ENCODE measurements around the gene RGS9.
"Not testable (repeated sequence)": the region's sequence is repeated elsewhere in the genome, so short reads cannot be mapped to it uniquely, and the experiment has no call there.

RGS9 gene

DNA sequence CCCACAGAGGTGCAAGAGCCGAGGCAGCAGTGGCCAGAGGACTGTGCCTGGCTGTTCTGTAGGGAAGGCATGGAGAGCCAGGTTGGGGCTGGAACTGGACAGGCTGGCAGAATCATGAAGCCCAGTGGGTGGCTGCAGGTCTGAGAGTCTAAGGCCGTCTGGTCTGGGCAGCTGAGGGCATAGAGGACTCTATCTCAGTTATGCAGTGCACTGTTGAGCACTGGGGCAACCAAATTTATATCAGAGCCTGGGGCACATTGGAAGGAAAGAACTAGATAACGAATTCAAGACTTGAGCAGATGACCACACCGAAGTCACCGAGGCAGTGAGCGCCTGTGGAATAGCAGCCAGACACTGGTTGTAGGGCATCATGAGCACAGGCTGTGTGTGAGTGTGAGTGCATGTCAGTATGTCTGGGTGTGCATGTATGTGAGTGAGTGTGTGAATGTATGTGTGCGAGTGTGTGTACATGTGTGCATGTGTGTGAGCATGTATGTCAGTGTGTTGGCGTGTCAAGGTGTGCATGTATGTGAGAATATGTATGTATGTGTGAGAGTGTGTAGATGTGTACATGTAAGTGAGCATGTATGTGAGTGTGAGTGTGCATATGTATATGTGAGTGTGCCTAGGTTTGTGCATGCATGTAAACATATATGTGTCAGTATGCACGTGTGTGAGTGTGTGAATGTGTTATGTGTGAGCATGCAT is 37.0 kb downstream of the RGS9 start:
- Mint-ChIP-seq H3K4me3 (no peak overlapping the region), H3K9me3 (no peaks in the 10 kb centered on the region), H3K27me3 (peaks cover 13% of the 10 kb centered on the region), H3K4me1 (ENCODE audit: low read depth) (peaks cover 8% of the 10 kb centered on the region), H3K27ac (no peak overlapping the region), H3K36me3 (ENCODE audit: low read depth) (no peaks in the 10 kb centered on the region)
- intact Hi-C loops (cut with micrococcal nuclease) = no loop called here

DNA sequence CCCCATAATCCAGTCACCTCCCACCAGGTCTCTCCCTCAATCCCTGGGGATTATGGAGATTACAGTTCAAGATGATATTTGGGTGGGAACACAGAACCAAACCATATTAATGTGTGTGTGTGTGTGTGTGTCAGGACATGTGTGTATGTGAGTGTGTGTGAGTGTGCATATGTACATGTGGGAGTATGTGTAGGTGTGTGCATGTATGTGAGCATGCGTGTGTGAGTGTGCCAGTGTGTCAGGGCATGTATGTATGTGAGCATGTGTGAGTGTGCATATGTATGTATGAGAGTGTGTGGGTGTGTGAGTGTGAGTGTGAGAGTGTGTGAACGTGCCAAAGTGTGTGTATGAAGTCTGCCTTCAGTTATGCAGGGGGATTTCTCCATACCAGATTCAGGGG is 37.8 kb downstream of the RGS9 start:
- no peak overlapping the region for H3K4me3 Mint-ChIP-seq
- H3K9me3 Mint-ChIP-seq = no peaks in the 10 kb centered on the region
- H3K27ac Mint-ChIP-seq = no peak overlapping the region
- intact Hi-C loops (cut with micrococcal nuclease) = no loop called here
- peaks cover 12% of the 10 kb centered on the region for H3K27me3 Mint-ChIP-seq
- no peaks in the 10 kb centered on the region for H3K36me3 Mint-ChIP-seq (ENCODE audit: low read depth)
- peaks cover 8% of the 10 kb centered on the region for H3K4me1 Mint-ChIP-seq (ENCODE audit: low read depth)

DNA sequence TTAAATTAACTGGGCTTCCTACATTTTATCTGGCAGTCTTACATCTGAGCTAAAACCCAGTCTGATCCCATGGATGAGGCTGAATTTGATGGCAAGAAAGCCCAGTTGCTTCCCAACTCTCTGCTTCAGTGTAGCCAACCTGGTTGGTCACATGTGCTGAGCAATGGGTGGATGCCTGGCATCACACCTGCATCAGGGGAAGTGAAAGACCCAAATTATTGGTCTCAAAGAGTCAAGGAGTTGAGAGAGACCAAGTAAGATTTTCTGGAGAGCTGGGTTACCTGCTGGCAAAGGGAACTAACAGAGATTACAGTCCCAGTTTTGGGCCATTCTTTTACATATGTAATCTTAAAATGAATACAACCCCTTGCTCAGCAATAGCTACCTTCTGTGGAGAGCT is 38.8 kb downstream of the RGS9 start:
- H3K9me3 Mint-ChIP-seq = no peaks in the 10 kb centered on the region
- H3K4me3 Mint-ChIP-seq = no peak overlapping the region
- intact Hi-C loops (cut with micrococcal nuclease) = no loop called here
- H3K27me3 Mint-ChIP-seq = peaks cover 11% of the 10 kb centered on the region
- H3K36me3 Mint-ChIP-seq (ENCODE audit: low read depth) = no peaks in the 10 kb centered on the region
- H3K4me1 Mint-ChIP-seq (ENCODE audit: low read depth) = peaks cover 8% of the 10 kb centered on the region
- H3K27ac Mint-ChIP-seq = no peak overlapping the region

DNA sequence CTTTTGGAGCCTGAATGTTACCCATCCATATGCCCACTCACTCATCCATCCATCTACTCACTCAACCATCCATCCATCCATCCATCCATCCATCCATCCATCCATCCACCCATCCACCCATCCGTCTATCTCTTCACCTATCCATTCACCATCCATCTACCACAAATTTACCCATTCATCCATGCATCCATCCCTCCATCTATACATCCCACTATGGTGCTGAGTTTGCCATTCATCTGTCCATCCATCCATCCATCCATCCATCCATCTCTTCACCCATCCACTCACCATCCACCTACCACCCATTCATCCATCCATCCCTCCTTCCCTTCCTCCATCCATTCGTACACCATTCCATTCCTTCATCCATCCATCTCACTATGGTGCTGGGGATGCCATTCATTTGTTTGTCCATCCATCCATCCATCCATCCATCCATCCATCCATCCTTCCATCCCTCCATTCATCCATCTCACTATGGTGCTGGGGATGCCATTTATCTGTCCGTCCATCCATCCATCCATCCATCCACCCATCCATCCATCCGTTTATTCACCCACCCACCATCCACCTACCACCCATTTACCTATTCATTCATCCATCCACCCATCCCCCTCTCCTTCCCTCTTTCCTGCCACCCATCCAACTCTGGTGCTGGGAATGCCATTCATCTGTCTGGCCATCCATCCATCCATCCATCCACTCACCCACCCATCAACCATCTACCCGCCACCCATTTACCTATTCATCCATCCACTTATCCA is 39.7 kb downstream of the RGS9 start:
- no peaks in the 10 kb centered on the region for H3K36me3 Mint-ChIP-seq (ENCODE audit: low read depth)
- peaks cover 9% of the 10 kb centered on the region for H3K27me3 Mint-ChIP-seq
- peaks cover 8% of the 10 kb centered on the region for H3K4me1 Mint-ChIP-seq (ENCODE audit: low read depth)
- intact Hi-C loops (cut with micrococcal nuclease) = no loop called here
- no peaks in the 10 kb centered on the region for H3K9me3 Mint-ChIP-seq
- H3K4me3 Mint-ChIP-seq = no peak overlapping the region
- H3K27ac Mint-ChIP-seq = no peak overlapping the region

DNA sequence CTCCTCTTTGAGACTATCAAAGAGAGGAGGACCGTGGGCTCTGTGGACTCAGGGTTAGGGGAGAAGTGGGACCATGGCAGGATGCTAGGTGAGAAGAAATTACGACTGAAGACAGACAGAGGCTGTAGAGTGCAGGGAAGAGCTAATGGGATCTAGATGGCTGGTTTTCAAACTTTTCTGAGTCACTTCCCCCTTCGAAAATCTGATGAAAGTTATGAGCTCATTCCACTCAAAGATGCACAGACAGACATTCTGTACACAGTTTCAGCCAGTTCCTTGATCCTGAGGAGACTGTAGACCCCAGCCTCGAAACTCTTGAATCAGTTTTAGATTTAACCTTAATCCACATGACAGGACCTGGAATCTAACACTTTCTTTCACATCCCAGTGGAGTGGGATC is 40.7 kb downstream of the RGS9 start:
- Mint-ChIP-seq H3K4me3 (no peak overlapping the region), H3K27ac (no peak overlapping the region), H3K27me3 (peaks cover 8% of the 10 kb centered on the region), H3K9me3 (no peaks in the 10 kb centered on the region), H3K36me3 (ENCODE audit: low read depth) (no peaks in the 10 kb centered on the region), H3K4me1 (ENCODE audit: low read depth) (peaks cover 8% of the 10 kb centered on the region)
- intact Hi-C loops (cut with micrococcal nuclease) = no loop called here

DNA sequence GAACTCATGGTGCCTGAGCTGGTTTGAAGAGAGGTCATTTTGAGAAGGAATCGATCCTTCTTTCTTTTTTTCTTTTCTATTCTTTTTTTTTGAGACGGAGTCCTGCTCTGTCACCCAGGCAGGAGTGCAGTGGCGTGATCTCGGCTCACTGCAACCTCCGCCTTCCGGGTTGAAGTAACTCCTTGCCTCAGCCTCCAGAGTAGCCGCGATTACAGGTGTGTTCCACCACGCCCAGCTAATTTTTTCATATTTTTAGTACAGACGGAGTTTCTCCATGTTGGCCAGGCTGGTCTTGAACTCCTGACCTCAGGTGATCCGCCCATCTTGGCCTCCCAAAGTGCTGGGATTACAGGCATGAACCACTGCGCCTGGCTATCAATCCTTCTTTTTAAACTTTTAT is 43.1 kb downstream of the RGS9 start:
- intact Hi-C loops (cut with micrococcal nuclease); H3K4me1 Mint-ChIP-seq (ENCODE audit: low read depth): not testable (repeated sequence)

DNA sequence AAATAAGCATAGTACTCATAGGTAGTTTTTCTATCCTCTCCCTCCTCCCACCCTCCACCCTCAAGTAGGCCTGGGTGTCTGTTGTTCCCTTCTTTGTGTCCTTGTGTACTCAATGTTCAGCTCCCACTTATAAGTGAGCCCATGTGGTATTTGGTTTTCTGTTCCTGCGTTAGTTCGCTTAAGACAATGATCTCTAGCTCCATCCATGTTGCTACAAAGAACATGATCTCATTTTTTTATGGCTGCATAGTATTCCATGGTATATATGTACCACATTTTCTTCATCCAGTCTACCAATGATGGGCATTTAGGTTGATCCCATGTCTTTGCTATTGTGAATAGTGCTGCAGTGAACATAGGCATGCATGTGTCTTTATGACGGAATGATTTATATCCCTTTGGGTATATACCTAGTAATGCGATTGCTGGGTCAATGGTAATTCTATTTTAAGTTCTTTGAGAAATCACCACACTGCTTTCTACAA is 43.6 kb downstream of the RGS9 start:
- H3K4me3 Mint-ChIP-seq; H3K27ac Mint-ChIP-seq; H3K9me3 Mint-ChIP-seq; intact Hi-C loops (cut with micrococcal nuclease); H3K36me3 Mint-ChIP-seq (ENCODE audit: low read depth); H3K4me1 Mint-ChIP-seq (ENCODE audit: low read depth): not testable (repeated sequence)
- peaks cover 14% of the 10 kb centered on the region for H3K27me3 Mint-ChIP-seq

More for the DNA sequence above, 43.1 kb downstream of the RGS9 start:
- not testable (repeated sequence) for H3K9me3 Mint-ChIP-seq; H3K36me3 Mint-ChIP-seq (ENCODE audit: low read depth); H3K27ac Mint-ChIP-seq; H3K4me3 Mint-ChIP-seq
- peaks cover 14% of the 10 kb centered on the region for H3K27me3 Mint-ChIP-seq

DNA sequence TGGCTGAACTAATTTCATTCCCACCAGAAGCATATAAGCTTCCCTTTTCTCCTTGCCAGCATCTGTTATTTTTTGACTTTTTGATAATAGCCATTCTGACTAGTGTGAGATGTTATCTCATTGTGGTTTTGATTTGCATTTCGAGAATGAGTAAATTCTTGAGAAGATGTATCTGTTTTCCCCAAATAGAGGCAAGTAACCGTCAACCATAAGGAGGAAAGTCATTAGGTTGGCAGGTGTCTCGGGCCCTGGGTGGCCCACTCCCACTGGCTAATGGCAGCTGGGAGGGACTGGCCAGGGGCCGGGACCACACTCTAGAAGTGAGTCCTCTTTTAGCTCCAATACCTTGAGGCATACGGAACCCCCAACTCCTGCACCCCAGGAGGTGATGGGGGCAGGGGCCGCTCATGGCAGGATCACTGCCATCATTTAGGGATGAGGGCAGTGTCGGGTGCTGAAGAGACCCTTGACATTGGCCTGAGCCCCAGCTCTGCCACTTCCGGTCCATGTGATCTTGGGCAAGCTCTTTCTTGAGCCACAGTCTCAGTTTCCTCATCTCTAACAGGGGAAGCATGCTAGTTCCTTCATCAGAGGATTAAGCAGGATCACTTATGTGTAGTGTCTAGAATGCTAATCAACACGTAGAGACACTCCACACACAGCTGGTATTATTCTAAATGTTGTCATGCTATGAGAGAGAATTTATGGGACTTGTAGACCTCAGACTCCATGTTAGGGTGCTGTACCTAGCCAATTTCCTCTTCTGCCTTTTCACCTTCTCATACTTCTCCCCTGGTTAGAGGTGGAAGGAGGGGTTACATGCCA is 44.3 kb downstream of the RGS9 start:
- H3K36me3 Mint-ChIP-seq (ENCODE audit: low read depth) = no peaks in the 10 kb centered on the region
- no peaks in the 10 kb centered on the region for H3K4me1 Mint-ChIP-seq (ENCODE audit: low read depth)
- intact Hi-C loops (cut with micrococcal nuclease) = no loop called here
- H3K27ac Mint-ChIP-seq = no peak overlapping the region
- H3K27me3 Mint-ChIP-seq = peaks cover 14% of the 10 kb centered on the region
- H3K4me3 Mint-ChIP-seq = no peak overlapping the region
- no peaks in the 10 kb centered on the region for H3K9me3 Mint-ChIP-seq

DNA sequence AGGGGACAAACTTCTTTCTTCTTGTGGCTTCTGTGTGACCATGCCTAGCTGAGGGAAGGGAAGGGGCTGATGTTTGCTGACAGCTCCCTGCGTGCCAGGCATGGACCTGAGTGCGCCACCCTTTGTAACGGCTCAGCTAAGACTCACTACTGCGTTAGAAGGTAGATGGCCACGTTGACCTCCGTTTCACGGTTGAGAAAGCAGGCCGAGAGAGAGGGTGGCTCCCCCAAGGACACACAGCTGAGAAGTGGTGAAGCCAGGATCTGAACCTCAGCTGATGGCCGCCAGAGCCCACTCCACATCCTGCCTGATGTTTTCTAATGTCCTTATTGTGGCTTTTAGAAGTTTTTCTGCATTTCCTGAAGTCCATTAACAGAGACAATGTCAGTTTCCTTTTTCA is 45.1 kb downstream of the RGS9 start:
- intact Hi-C loops (cut with micrococcal nuclease) = no loop called here
- H3K27ac Mint-ChIP-seq = no peak overlapping the region
- no peak overlapping the region for H3K4me3 Mint-ChIP-seq
- H3K9me3 Mint-ChIP-seq = no peaks in the 10 kb centered on the region
- H3K36me3 Mint-ChIP-seq (ENCODE audit: low read depth) = no peaks in the 10 kb centered on the region
- H3K27me3 Mint-ChIP-seq = peaks cover 14% of the 10 kb centered on the region
- no peaks in the 10 kb centered on the region for H3K4me1 Mint-ChIP-seq (ENCODE audit: low read depth)

DNA sequence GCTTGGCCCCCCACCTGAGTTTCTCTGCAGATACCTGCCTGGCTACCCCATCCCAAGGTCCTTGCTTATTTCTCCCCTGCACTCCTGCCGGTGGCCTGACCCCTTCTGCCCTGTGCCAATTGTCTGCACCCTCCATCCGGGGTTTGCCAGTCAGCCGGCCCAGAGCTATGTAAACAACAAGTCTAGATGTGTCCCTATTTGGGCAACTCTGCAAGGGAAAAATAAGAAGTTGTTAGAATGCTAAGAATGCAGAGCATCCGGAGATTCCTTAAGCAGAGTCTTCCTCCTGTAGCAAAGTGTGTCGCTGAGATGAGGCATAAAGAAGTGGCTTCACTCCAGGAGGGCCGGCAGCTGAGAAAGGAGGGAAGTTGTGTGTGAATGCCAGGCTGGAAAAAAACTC is 46.6 kb downstream of the RGS9 start:
- intact Hi-C loops (cut with micrococcal nuclease) = no loop called here

DNA sequence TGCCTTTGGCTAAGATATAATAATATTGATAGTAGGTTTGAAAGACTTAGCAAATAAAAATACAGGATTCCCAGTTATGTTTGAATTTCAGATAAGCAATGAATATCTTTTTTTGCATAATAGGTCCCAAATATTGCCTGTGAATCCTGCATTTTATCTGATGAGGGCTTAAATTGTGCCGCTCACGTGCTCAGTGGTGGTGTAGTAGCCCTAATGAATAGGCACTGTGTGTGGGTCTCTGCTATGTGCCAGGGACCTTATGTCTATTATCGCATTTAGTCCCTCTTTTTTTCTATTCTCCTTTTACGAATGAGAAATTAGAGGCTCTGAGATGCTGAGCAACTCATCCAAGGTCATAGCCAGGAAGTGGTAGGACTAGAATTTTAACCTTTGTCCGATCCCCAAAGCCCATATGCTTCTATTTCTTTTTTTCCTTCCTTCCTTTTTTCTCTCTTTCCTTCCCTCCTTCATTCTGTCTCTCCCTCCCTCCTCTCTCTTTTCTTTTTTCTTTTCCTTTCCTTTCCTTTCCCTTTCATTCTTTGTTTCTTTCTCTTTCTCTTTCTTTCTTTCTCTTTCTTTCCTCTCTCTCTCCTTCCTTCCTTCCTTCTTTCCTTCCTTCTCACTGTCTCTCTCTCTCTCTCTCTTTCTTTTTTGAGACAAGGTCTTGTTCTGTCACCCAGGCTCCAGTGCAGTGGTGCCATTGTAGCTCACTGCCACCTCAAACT is 47.2 kb downstream of the RGS9 start:
- Mint-ChIP-seq H3K27me3 (peaks cover 14% of the 10 kb centered on the region), H3K27ac (no peak overlapping the region), H3K4me1 (ENCODE audit: low read depth) (no peaks in the 10 kb centered on the region), H3K9me3 (no peaks in the 10 kb centered on the region), H3K4me3 (no peak overlapping the region), H3K36me3 (ENCODE audit: low read depth) (no peaks in the 10 kb centered on the region)
- intact Hi-C loops (cut with micrococcal nuclease) = no loop called here

More for the DNA sequence above, 46.6 kb downstream of the RGS9 start:
- no peaks in the 10 kb centered on the region for H3K36me3 Mint-ChIP-seq (ENCODE audit: low read depth)
- no peak overlapping the region for H3K27ac Mint-ChIP-seq
- H3K27me3 Mint-ChIP-seq = peaks cover 14% of the 10 kb centered on the region
- no peaks in the 10 kb centered on the region for H3K4me1 Mint-ChIP-seq (ENCODE audit: low read depth)
- H3K9me3 Mint-ChIP-seq = no peaks in the 10 kb centered on the region
- H3K4me3 Mint-ChIP-seq = no peak overlapping the region

DNA sequence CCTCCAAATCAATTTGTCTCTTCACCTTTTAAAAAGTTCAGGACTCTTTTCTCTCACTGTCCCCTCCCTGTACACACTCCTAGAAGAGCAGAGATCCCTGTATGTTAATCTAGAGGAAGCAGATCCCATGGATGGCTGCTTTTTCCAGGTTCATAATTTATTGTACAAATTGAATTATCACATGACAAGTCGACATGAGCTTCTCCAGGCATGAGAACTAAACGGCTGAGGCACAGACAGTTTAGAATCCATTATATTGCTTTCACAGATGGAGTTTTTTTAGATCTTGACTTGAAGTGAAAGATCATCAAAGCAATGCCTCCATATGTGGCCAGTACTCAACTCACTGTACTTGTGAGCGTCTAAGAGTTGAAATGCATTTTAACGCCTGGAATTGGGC is 47.9 kb downstream of the RGS9 start:
- Mint-ChIP-seq H3K36me3 (ENCODE audit: low read depth) (no peaks in the 10 kb centered on the region), H3K4me1 (ENCODE audit: low read depth) (no peaks in the 10 kb centered on the region), H3K27ac (no peak overlapping the region), H3K27me3 (peaks cover 16% of the 10 kb centered on the region), H3K4me3 (no peak overlapping the region), H3K9me3 (no peaks in the 10 kb centered on the region)
- intact Hi-C loops (cut with micrococcal nuclease) = no loop called here

DNA sequence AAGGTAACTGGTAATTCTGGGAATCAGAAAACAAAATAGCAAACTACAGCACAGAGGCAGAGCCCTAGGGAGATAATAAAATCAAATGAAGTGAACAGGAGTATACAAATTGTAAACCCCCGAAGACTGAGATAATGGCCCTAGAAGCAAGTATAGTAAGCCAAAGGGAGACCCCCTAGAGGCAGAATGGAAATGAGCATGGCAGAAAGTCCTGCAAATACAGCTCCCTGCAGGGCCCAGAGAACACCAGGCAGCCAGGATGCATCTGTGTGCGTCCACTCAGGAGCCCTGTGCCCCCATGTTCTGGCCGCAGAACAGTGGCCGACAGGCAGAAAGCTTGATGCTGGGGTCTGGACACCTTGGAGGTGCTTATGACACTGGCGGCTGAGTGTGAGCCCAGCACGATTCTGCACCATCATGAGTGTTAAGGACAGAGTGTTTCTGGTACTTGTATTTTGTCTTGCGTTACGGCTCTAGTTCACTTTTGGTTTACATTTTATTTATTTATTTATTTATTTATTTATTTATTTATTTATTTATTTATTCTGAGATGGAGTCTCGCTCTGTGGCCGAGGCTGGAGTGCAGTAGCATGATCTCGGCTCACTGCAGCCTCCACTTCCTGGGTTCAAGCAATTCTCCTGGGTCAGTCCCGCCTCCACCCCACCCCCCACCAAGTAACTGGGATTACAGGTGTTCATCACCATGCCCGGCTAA is 48.7 kb downstream of the RGS9 start:
- no peaks in the 10 kb centered on the region for H3K4me1 Mint-ChIP-seq (ENCODE audit: low read depth)
- H3K27me3 Mint-ChIP-seq = peaks cover 15% of the 10 kb centered on the region
- intact Hi-C loops (cut with micrococcal nuclease) = no loop called here
- no peaks in the 10 kb centered on the region for H3K36me3 Mint-ChIP-seq (ENCODE audit: low read depth)
- H3K9me3 Mint-ChIP-seq = no peaks in the 10 kb centered on the region
- no peak overlapping the region for H3K4me3 Mint-ChIP-seq
- H3K27ac Mint-ChIP-seq = no peak overlapping the region

Data from dendritic cell treated with granulocyte-macrophage colony-stimulating factor and Interleukin-4, amounts not matched to agents 40 ng/mL and 50 ng/mL, for 4 days (primary cell).